Lower lobe of right lung (tissue), 2 donors: ENCODE data around the gene DVL1. TPM values are rescaled to one million over a fixed set of nuclear protein-coding genes. Genes with fewer than 3 reads are reported as not detected.
A peak's percentile ranks its signal among the peaks of the same experiment; 100 is the strongest.

Experiments used
- ATAC-seq, 2 donors: fragments of 200-7000 bp; cut with Tn5 transposase; one replicate each; pipeline ENCODE4 v1.9.1; 2020 to 2022; ENCODE audit warnings: mild to moderate bottlenecking in 2 of 2, moderate library complexity in 2 of 2
- DNase-seq: peaks from one replicate; pipeline ENCODE4 v3.0.0-alpha.2; 2020
- H3K27ac ChIP-seq: fragments of 200-600 bp; one replicate; pipeline ENCODE4 v1.8.0; 2022
- H3K27me3 ChIP-seq: fragments of 200-600 bp; one replicate; pipeline ENCODE4 v1.8.0; 2022; ENCODE audit warnings: low read depth
- H3K36me3 ChIP-seq: fragments of 200-600 bp; one replicate; pipeline ENCODE4 v1.8.0; 2022; ENCODE audit warnings: mild to moderate bottlenecking
- H3K4me1 ChIP-seq: fragments of 200-600 bp; one replicate; pipeline ENCODE4 v1.8.0; 2022
- H3K4me3 ChIP-seq: fragments of 200-600 bp; one replicate; pipeline ENCODE4 v1.8.0; 2022; ENCODE audit warnings: mild to moderate bottlenecking
- H3K9me3 ChIP-seq: fragments of 200-600 bp; one replicate; pipeline ENCODE4 v1.8.0; 2022
- intact Hi-C: fragments of 100-400 bp; cut with DNase I; formaldehyde crosslinking; loops from one replicate; pipeline ENCODE4 v1.11.0; 2022
- microRNA-seq: library from miRNA; unstranded; fragments of <30 nt; microRNA quantifications from one replicate; pipeline ENCODE4 v1.2.0, GENCODE V29; 2020; ENCODE audit warnings: borderline number of aligned reads
- total RNA-seq: library from RNA; stranded (reverse); fragmentation: NEBNext Ultra II Directional; extraction: Animal tissue kit (Norgen Biotek cat#: 25700); gene quantifications from one replicate; pipeline ENCODE4 v1.2.1, GENCODE V29; 2021
- TF ChIP-seq, protein P1 (sequence below): fragments of 200-600 bp; IDR thresholded peaks from one replicate; pipeline ENCODE4 v1.8.0; 2022; ENCODE audit warnings: antibody characterized with exemption, mild to moderate bottlenecking
- donor health status: DM: no; HTN: yes; CAD: no; lungs with severe emphysema.

Gene DVL1
- total RNA-seq, 1 donor from 2014 or later, result 60.4 TPM

DNA sequence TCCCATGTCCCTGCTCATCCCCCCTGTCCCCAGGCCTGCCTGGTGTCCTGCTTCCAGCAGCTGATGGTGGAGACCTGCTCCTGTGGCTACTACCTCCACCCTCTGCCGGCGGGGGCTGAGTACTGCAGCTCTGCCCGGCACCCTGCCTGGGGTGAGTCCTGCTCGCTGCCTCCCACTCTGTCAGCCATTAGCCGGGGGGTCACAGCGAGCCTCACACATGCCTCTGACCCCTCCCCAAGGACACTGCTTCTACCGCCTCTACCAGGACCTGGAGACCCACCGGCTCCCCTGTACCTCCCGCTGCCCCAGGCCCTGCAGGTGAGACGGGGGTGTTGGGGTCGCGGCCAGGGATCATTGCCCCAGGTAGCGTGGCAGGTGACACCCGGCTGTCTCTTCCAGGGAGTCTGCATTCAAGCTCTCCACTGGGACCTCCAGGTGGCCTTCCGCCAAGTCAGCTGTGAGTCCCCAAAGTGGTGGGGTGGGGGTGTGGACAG lies 58.9 kb downstream of the DVL1 start:
- TF ChIP-seq, protein P1, sequence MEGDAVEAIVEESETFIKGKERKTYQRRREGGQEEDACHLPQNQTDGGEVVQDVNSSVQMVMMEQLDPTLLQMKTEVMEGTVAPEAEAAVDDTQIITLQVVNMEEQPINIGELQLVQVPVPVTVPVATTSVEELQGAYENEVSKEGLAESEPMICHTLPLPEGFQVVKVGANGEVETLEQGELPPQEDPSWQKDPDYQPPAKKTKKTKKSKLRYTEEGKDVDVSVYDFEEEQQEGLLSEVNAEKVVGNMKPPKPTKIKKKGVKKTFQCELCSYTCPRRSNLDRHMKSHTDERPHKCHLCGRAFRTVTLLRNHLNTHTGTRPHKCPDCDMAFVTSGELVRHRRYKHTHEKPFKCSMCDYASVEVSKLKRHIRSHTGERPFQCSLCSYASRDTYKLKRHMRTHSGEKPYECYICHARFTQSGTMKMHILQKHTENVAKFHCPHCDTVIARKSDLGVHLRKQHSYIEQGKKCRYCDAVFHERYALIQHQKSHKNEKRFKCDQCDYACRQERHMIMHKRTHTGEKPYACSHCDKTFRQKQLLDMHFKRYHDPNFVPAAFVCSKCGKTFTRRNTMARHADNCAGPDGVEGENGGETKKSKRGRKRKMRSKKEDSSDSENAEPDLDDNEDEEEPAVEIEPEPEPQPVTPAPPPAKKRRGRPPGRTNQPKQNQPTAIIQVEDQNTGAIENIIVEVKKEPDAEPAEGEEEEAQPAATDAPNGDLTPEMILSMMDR, result peak; percentile 58
- intact Hi-C loops, result no loop called here
- H3K27me3 ChIP-seq, result peaks cover 23% of the 10 kb centered on the region
- H3K4me3 ChIP-seq, result no peak overlapping the region
- ATAC-seq (peak; percentile 37 to 52), DNase-seq (peak; percentile 70)
- no peaks in the 10 kb centered on the region for H3K4me1 ChIP-seq
- no peak overlapping the region for H3K27ac ChIP-seq
- H3K36me3 ChIP-seq, result peaks cover 5% of the 10 kb centered on the region
- H3K9me3 ChIP-seq, result no peaks in the 10 kb centered on the region

DNA sequence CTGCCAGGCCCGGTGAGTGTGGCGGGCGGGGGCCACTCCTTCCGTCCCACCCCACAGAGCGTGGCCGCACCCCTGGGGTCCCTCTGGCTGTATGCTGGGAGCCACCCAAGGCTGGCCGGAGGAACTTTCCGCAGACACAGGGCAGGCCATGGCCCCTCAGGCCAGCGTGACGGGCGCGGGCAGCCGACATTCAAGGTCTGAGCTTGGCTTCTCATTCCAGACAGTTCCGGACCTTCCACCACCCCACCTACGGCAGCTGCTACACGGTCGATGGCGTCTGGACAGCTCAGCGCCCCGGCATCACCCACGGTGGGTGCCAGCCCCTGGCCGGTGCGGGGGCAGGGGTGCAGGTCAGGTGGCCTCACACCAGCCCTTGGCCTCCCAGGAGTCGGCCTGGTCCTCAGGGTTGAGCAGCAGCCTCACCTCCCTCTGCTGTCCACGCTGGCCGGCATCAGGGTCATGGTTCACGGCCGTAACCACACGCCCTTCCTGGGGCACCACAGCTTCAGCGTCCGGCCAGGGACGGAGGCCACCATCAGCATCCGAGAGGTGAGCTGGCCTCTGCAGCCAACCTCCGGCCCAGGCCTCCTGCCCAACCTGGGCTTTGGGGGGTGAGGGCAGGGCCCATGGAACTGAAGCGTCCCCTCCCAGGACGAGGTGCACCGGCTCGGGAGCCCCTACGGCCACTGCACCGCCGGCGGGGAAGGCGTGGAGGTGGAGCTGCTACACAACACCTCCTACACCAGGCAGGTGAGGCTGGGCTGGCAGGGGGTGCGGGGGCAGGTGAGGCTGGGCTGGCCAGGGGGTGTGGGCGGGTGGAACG lies 61.7 kb downstream of the DVL1 start:
- peaks cover 29% of the 10 kb centered on the region for H3K27me3 ChIP-seq
- intact Hi-C loops, result no loop called here
- H3K27ac ChIP-seq, result no peak overlapping the region
- peak; percentile 42 for DNase-seq
- no peaks in the 10 kb centered on the region for H3K36me3 ChIP-seq
- H3K4me1 ChIP-seq, result no peaks in the 10 kb centered on the region
- TF ChIP-seq, protein P1, result no peak
- H3K4me3 ChIP-seq, result no peak overlapping the region
- no peaks in the 10 kb centered on the region for H3K9me3 ChIP-seq
- no peak for ATAC-seq

DNA sequence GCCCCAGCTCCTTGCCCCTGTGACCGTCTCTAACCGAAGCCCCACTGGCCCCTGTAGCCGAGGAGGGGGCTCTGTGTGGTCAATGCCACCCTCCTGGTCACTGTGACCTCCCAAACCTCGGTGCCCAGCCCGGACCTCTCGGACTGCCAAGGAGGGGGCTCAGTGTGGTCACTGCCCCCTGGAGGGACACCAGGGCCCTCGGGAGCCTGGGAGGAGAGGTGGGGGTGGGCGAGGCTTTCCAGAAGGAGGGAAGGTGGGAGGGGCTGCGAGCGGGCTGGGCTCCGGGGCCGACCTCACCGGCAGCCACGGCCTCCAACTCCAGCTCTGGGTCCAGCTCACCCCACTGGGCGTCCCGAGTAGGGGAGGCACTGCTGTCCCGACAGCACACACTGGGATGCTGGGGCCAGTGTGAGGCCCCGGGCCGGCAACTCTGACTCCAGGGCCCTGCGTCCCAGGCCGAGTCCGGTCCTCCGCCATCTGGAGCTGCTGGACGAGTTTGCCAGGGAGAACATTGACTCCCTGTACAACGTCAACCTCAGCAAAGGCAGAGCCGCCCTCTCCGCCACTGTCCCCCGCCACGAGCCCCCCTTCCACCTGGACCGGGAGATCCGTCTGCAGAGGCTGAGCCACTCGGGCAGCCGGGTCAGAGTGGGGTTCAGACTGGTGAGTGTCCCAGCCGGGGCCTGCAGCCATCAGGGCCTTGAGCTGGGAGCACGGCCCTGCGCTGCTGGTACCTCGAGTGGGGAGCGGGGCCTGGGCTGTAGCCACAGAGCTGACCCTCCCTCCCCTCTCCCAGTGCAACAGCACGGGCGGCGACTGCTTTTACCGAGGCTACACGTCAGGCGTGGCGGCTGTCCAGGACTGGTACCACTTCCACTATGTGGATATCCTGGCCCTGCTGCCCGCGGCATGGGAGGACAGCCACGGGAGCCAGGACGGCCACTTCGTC lies 62.6 kb downstream of the DVL1 start:
- Histone ChIP-seq H3K9me3 (no peaks in the 10 kb centered on the region), H3K36me3 (no peaks in the 10 kb centered on the region), H3K27ac (no peak overlapping the region), H3K4me3 (no peak overlapping the region), H3K4me1 (peaks cover 4% of the 10 kb centered on the region), H3K27me3 (peaks cover 29% of the 10 kb centered on the region)
- TF ChIP-seq, protein P1, result no peak
- ATAC-seq (no peak), DNase-seq (peak; percentile 43)
- intact Hi-C loops, result no loop called here

DNA sequence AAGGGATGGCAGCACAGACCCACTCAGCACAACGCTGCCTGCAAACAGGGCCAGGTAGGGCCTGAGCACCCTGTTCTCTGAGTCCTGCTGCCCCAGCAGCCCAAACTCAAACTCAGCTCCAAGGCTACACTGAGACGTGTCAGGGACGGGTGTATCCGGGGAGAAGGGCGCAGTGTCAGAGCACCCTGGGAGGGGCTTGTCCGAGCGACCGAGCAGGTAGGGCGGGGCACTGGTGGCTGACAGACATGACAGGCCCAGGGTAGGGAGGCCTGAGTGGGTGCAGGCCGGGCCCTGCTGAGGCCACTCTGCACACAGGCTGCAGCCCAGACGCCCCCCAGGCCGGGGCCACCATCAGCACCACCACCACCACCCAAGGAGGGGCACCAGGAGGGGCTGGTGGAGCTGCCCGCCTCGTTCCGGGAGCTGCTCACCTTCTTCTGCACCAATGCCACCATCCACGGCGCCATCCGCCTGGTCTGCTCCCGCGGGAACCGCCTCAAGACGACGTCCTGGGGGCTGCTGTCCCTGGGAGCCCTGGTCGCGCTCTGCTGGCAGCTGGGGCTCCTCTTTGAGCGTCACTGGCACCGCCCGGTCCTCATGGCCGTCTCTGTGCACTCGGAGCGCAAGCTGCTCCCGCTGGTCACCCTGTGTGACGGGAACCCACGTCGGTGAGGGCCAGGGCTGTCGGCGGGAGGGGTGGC lies 63.5 kb downstream of the DVL1 start:
- H3K9me3 ChIP-seq, result no peaks in the 10 kb centered on the region
- peaks cover 5% of the 10 kb centered on the region for H3K4me1 ChIP-seq
- peak; percentile 42 for DNase-seq
- peaks cover 29% of the 10 kb centered on the region for H3K27me3 ChIP-seq
- H3K27ac ChIP-seq, result no peak overlapping the region
- intact Hi-C loops, result no loop called here
- H3K36me3 ChIP-seq, result no peaks in the 10 kb centered on the region
- TF ChIP-seq, protein P1, result no peak
- no peak overlapping the region for H3K4me3 ChIP-seq
- no peak for ATAC-seq

Small RNA genes within 50 kb of the gene (microRNA-seq; reads per million reads assigned to microRNA genes)
- not detected for gene MIR6726
- gene MIR6727, result not detected
- not detected for gene MIR6808

Other genes with a start within 250 kb of the DVL1 start
- 11.7 TPM for gene C1orf159, start 233.3 kb downstream of the DVL1 start, total RNA-seq
- 6.6 TPM for gene TTLL10, start 175.5 kb downstream of the DVL1 start, total RNA-seq
- 0.47 TPM for gene TNFRSF18, start 142.8 kb downstream of the DVL1 start, total RNA-seq
- 3.0 TPM for gene TNFRSF4, start 135.3 kb downstream of the DVL1 start, total RNA-seq
- 127 TPM for gene SDF4, start 117.4 kb downstream of the DVL1 start, total RNA-seq
- gene B3GALT6, start 117.2 kb downstream of the DVL1 start, total RNA-seq, result 13.7 TPM
- gene C1QTNF12, start 102.7 kb downstream of the DVL1 start, total RNA-seq, result 1.2 TPM
- 49.9 TPM for gene UBE2J2, start 75.6 kb downstream of the DVL1 start, total RNA-seq
- gene SCNN1D, start 69.0 kb downstream of the DVL1 start, total RNA-seq, result 4.3 TPM
- gene ACAP3, start 41.5 kb downstream of the DVL1 start, total RNA-seq, result 50.6 TPM
- 16.2 TPM for gene PUSL1, start 40.8 kb downstream of the DVL1 start, total RNA-seq
- gene INTS11, start 24.8 kb downstream of the DVL1 start, total RNA-seq, result 88.9 TPM
- gene CPTP, start 24.6 kb downstream of the DVL1 start, total RNA-seq, result 20.4 TPM
- 0.65 TPM for gene TAS1R3, start 18.1 kb downstream of the DVL1 start, total RNA-seq
- gene MXRA8, start 9.1 kb upstream of the DVL1 start, total RNA-seq, result 39.3 TPM
- 82.4 TPM for gene AURKAIP1, start 25.8 kb upstream of the DVL1 start, total RNA-seq
- 165 TPM for gene CCNL2, start 49.9 kb upstream of the DVL1 start, total RNA-seq
- gene MRPL20, start 57.9 kb upstream of the DVL1 start, total RNA-seq, result 79.8 TPM
- 22.3 TPM for gene ANKRD65, start 71.9 kb upstream of the DVL1 start, total RNA-seq
- gene VWA1, start 86.3 kb upstream of the DVL1 start, total RNA-seq, result 58.7 TPM
- gene ATAD3C, start 100.3 kb upstream of the DVL1 start, total RNA-seq, result 7.8 TPM
- gene ATAD3B, start 122.3 kb upstream of the DVL1 start, total RNA-seq, result 19.0 TPM
- gene ATAD3A, start 162.7 kb upstream of the DVL1 start, total RNA-seq, result 14.1 TPM
- gene TMEM240, start 191.2 kb upstream of the DVL1 start, total RNA-seq, result 3.9 TPM
- 123 TPM for gene SSU72, start 225.4 kb upstream of the DVL1 start, total RNA-seq